HUES6 (cell line): ENCODE results near the gene ARMH4.

Experiments
- H3K27ac ChIP-seq: 2 replicates; pipeline ENCODE4 v1.7.0; 2013; ENCODE audit warnings: low read depth, mild to moderate bottlenecking, low read length, inconsistent platforms
- H3K27me3 ChIP-seq: 2 replicates; pipeline ENCODE4 v1.6.1; 2013; ENCODE audit warnings: low read length; ENCODE audit not compliant: control insufficient read depth, insufficient read depth
- H3K36me3 ChIP-seq: 2 replicates; pipeline ENCODE4 v1.6.1; 2013; ENCODE audit warnings: low read length; ENCODE audit not compliant: control insufficient read depth, insufficient read depth
- H3K4me1 ChIP-seq: 2 replicates; pipeline ENCODE4 v1.6.1; 2013; ENCODE audit warnings: low read length; ENCODE audit not compliant: control insufficient read depth, insufficient read depth
- H3K4me3 ChIP-seq: 2 replicates; pipeline ENCODE4 v1.5.1; 2013; ENCODE audit warnings: low read depth, low read length
- H3K9ac ChIP-seq: one replicate; pipeline ENCODE4 v1.6.1; 2013; ENCODE audit warnings: mild to moderate bottlenecking, low read length
- H3K9me3 ChIP-seq: 2 replicates; pipeline ENCODE4 v1.6.1; 2013; ENCODE audit warnings: low read depth, low read length; ENCODE audit not compliant: control insufficient read depth, insufficient read depth

Gene ARMH4

DNA sequence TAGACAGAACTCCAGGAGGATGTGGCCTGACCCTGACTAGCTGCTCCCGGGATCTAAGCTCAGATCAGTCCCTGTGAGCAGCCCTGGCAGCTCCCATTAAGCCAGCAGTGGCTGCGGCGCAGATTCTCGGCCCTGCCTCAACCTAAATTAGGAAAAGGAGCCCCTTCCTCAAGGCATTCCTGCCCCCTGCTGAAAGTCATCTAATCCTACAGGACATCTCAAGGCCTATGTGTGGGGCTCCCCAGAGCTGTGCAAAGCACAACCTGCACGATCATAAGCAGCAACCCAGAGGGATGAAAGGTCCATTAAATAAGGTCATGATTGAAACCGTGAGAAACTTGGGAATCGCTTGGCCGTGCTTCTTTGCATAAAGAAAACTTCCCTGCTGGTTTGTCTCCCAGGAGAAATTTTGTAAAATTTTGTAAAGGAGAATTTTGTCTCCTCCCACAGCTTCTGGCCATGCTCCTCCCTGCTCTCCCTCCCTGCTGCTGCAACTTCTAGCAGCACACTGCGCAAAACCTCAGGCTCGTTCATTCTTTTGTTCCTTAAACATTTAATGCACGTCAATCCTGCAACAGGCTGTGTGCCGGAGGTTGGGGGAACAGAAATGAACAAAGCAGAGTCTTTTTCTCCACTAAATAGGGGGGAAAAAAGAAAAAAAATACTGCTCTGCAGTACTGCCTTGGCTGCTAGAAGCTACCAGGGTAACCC lies 189.5 kb downstream of the ARMH4 start:
- H3K9me3 ChIP-seq, result no peaks in the 10 kb centered on the region
- H3K4me3 ChIP-seq, result no peak overlapping the region
- H3K27ac ChIP-seq, result no peak overlapping the region
- no peaks in the 10 kb centered on the region for H3K27me3 ChIP-seq
- no peak overlapping the region for H3K9ac ChIP-seq
- H3K36me3 ChIP-seq, result no peaks in the 10 kb centered on the region
- peaks cover 13% of the 10 kb centered on the region for H3K4me1 ChIP-seq

DNA sequence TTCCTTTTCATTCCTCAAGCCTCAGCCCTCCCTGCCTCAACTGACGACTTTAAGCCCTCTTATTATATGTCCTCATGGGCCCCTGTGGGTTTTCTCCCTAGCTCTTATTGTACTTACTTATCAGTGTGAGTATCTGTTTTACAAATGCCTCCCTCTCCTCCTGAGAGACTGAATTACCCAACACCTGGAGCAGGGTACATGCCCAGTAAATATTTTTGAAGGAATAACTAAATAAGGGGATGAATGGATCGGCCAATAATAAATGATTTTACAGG lies 190.3 kb downstream of the ARMH4 start:
- peaks cover 13% of the 10 kb centered on the region for H3K4me1 ChIP-seq
- no peaks in the 10 kb centered on the region for H3K27me3 ChIP-seq
- H3K9me3 ChIP-seq, result no peaks in the 10 kb centered on the region
- no peaks in the 10 kb centered on the region for H3K36me3 ChIP-seq
- no peak overlapping the region for H3K27ac ChIP-seq
- no peak overlapping the region for H3K4me3 ChIP-seq
- no peak overlapping the region for H3K9ac ChIP-seq

DNA sequence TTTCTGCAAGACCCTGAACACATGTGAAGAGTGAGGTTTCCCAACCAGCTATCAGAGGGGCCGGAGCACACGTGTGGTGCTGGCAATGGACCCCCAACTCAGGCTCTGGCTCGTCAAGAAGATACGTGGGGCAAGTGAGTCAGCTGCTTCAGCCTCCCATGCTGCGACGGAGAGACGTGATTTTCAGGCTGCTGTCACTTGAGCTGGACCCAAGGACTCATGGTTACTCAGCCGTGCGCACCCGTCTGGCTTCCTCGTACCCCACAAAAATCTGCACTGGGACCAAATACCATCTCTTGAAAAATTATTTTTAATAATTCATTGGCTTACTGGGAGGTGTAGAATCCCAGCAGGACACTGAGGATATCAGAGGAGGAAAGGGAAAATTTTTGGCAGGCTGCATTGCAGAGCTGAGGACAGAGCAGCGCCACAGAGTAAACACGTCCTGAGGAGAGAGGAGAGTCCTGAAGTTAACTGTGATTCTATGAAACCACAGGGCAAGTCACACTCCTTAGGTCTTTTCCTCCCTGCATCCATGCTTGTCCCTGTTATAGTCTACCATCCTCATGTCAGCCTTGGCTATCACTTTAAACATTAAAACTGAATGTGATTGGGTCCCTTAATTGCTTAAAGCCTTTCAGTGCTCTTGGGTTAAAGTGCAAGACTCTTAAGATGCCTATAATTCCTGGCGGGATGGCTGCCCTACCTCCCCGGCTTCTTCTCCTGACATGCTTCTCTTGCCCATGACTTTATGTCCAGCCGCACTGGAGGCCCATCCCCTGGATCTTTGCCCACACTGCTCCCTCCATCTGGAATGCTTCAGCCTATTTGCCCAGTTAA lies 190.8 kb downstream of the ARMH4 start:
- no peaks in the 10 kb centered on the region for H3K9me3 ChIP-seq
- peaks cover 13% of the 10 kb centered on the region for H3K4me1 ChIP-seq
- no peak overlapping the region for H3K4me3 ChIP-seq
- H3K27me3 ChIP-seq, result no peaks in the 10 kb centered on the region
- no peak overlapping the region for H3K27ac ChIP-seq
- no peaks in the 10 kb centered on the region for H3K36me3 ChIP-seq
- no peak overlapping the region for H3K9ac ChIP-seq

DNA sequence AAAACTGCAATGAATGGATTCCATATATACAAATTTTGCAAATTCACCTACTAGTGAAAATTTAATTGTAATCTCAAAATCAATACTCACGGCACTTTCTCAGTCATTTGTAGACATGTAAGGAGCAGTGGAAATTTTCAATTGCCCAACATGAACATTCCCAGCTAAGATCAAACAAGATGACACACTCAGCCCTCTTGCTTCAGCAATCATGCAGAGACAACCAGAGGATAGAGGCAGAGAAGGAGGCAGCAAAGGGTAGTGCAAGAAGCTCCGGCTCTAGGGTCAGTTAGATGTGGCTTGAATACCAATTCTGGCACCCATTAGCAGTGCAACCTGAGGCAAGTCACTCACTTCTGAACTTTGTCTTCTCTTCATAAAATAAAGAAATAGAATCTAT lies 194.6 kb downstream of the ARMH4 start:
- no peak overlapping the region for H3K9ac ChIP-seq
- H3K4me3 ChIP-seq, result no peak overlapping the region
- no peak overlapping the region for H3K27ac ChIP-seq
- no peaks in the 10 kb centered on the region for H3K27me3 ChIP-seq
- H3K9me3 ChIP-seq, result no peaks in the 10 kb centered on the region
- H3K4me1 ChIP-seq, result 0 out of 2 replicates have a peak, but pooled peaks cover 5% of the 10 kb centered on the region
- H3K36me3 ChIP-seq, result no peaks in the 10 kb centered on the region
